OCI-LY1 (cell line): ENCODE results near the gene SBSN.

Experiments used
- H2AFZ ChIP-seq: fragments of 200-600 bp; sonication (generic), shearing (Covaris generic); 2 replicates; pipeline ENCODE4 v1.6.0; 2014; ENCODE audit warnings: antibody characterized with exemption, mild to moderate bottlenecking, low read length
- H3F3A ChIP-seq: fragments of 200-600 bp; sonication (generic), shearing (Covaris generic); 2 replicates; pipeline ENCODE4 v1.6.0; 2014; ENCODE audit warnings: mild to moderate bottlenecking, antibody characterized with exemption, low read length, moderate library complexity; ENCODE audit not compliant: insufficient read depth
- H3K27ac ChIP-seq: fragments of 200-600 bp; sonication (generic); 2 replicates; pipeline ENCODE4 v1.5.1; 2014; ENCODE audit warnings: low read length, mixed run types, mild to moderate bottlenecking, low read depth; ENCODE audit not compliant: poor library complexity, severe bottlenecking
- H3K27me3 ChIP-seq: fragments of 200-600 bp; sonication (generic); 2 replicates; pipeline ENCODE4 v1.6.0; 2014; ENCODE audit warnings: antibody characterized with exemption, mild to moderate bottlenecking, low read length, moderate library complexity; ENCODE audit not compliant: insufficient read depth
- H3K36me3 ChIP-seq: fragments of 200-600 bp; sonication (generic); 2 replicates; pipeline ENCODE4 v1.6.1; 2014; ENCODE audit warnings: mild to moderate bottlenecking, antibody characterized with exemption, low read length, moderate library complexity, mixed read lengths; ENCODE audit not compliant: insufficient read depth
- H3K4me1 ChIP-seq: fragments of 200-600 bp; sonication (generic); 2 replicates; pipeline ENCODE4 v1.5.1; 2014; ENCODE audit warnings: mild to moderate bottlenecking, low read length, moderate library complexity; ENCODE audit not compliant: insufficient read depth, severe bottlenecking
- H3K4me2 ChIP-seq: fragments of 200-600 bp; sonication (generic), shearing (Covaris generic); 2 replicates; pipeline ENCODE4 v1.6.1; 2014; ENCODE audit warnings: low read length
- H3K4me3 ChIP-seq: fragments of 200-600 bp; sonication (generic); 2 replicates; pipeline ENCODE4 v1.5.1; 2014; ENCODE audit warnings: low read length, low read depth, mild to moderate bottlenecking, mixed read lengths; ENCODE audit not compliant: poor library complexity, severe bottlenecking
- H3K79me2 ChIP-seq: fragments of 200-600 bp; shearing (Covaris generic); 2 replicates; pipeline ENCODE4 v1.6.1; 2016; ENCODE audit warnings: mixed run types, low read length, mixed read lengths; ENCODE audit not compliant: insufficient read depth
- H3K9ac ChIP-seq: fragments of 200-600 bp; sonication (generic), shearing (Covaris generic); 2 replicates; pipeline ENCODE4 v1.6.1; 2014; ENCODE audit warnings: mild to moderate bottlenecking, low read length, mixed read lengths
- H3K9me2 ChIP-seq: fragments of 200-600 bp; sonication (generic), shearing (Covaris generic); 2 replicates; pipeline ENCODE4 v1.6.1; 2014; ENCODE audit warnings: low read depth, mild to moderate bottlenecking, low read length, mixed read lengths
- H3K9me3 ChIP-seq: fragments of 200-600 bp; shearing (Covaris generic); 2 replicates; pipeline ENCODE4 v1.6.1; 2014; ENCODE audit warnings: low read length, mixed read lengths
- H4K20me1 ChIP-seq: fragments of 200-600 bp; sonication (generic), shearing (Covaris generic); 2 replicates; pipeline ENCODE4 v1.6.0; 2016; ENCODE audit warnings: mild to moderate bottlenecking, low read length; ENCODE audit not compliant: insufficient read depth
- EZH2 ChIP-seq: fragments of 200-600 bp; sonication (generic), shearing (Covaris generic); IDR thresholded peaks from 2 replicates; pipeline ENCODE4 v1.8.0; 2017; ENCODE audit warnings: borderline replicate concordance, mixed run types, mild to moderate bottlenecking, antibody characterized with exemption, low read length, moderate library complexity, mixed read lengths
- TF ChIP-seq, protein P1 (sequence below): fragments of 200-600 bp; sonication (generic), shearing (Covaris generic); IDR thresholded peaks from 2 replicates; pipeline ENCODE4 v1.5.1; 2017; ENCODE audit warnings: mild to moderate bottlenecking, antibody characterized with exemption, low read length, moderate library complexity, mixed read lengths

SBSN gene

DNA sequence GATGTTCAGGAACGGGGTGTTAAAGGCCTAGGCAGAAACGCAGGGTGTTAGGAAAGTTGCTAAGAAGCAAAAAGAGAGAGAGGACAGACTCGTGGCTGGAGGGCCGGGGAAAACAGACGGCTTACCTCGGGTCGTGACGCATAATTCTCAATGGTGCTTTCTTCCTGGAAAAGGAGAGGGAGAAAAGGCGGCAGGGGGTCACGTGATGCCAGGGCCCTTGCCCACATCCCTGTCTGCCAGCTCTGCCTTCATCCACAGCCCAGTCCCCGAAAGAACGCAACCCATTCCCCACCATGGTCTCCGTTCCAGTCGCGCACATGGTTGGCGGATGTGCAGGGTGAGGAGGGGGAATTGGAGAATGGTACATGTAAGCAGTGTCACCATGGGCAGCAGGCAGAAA, 39.4 kb downstream of the SBSN start:
- no peak overlapping the region for H3K9ac ChIP-seq
- H3K4me3 ChIP-seq: no peak overlapping the region
- peaks cover 10% of the 10 kb centered on the region; the same call in 1 of the 2 replicates for H3K27me3 ChIP-seq
- H3K36me3 ChIP-seq: no peaks in the 10 kb centered on the region
- no peak overlapping the region for H3K4me2 ChIP-seq
- peaks cover 8% of the 10 kb centered on the region for H3K4me1 ChIP-seq
- no peaks in the 10 kb centered on the region for H4K20me1 ChIP-seq
- no peaks in the 10 kb centered on the region for H3K79me2 ChIP-seq
- no peak overlapping the region for H3K27ac ChIP-seq
- H3K9me2 ChIP-seq: no peaks in the 10 kb centered on the region
- H2AFZ ChIP-seq: no peak overlapping the region
- no peaks in the 10 kb centered on the region for H3F3A ChIP-seq
- TF ChIP-seq, protein P1, sequence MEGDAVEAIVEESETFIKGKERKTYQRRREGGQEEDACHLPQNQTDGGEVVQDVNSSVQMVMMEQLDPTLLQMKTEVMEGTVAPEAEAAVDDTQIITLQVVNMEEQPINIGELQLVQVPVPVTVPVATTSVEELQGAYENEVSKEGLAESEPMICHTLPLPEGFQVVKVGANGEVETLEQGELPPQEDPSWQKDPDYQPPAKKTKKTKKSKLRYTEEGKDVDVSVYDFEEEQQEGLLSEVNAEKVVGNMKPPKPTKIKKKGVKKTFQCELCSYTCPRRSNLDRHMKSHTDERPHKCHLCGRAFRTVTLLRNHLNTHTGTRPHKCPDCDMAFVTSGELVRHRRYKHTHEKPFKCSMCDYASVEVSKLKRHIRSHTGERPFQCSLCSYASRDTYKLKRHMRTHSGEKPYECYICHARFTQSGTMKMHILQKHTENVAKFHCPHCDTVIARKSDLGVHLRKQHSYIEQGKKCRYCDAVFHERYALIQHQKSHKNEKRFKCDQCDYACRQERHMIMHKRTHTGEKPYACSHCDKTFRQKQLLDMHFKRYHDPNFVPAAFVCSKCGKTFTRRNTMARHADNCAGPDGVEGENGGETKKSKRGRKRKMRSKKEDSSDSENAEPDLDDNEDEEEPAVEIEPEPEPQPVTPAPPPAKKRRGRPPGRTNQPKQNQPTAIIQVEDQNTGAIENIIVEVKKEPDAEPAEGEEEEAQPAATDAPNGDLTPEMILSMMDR: no peak
- no peak for TF ChIP-seq EZH2
- H3K9me3 ChIP-seq: no peaks in the 10 kb centered on the region

DNA sequence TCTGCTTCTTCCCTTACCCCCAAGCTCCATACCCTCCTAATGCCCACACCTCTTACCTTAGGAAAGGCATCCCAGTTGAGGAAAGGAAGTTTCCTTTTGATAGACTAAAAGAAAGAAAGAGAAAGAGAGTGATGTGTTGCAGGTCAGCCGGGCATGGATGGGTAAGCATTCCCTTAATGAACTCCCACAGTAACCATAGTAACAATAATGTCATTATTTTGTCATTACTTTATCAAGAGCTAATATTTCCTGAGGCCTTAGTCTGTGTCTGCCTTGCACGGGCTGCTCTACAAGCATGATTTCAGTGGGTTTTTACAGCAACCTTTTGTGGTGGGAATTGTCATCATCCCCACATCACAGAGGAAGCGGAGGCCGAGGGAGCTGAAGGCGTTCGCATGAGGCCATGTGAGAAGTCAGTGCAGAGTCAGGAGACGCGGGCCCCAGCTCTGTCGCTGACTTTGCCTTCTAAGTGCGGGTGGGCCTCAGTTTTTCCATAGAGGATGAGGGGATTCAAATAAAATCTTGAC, 40.4 kb downstream of the SBSN start:
- Histone ChIP-seq H2AFZ (no peak overlapping the region), H4K20me1 (no peaks in the 10 kb centered on the region), H3K9ac (no peak overlapping the region), H3K9me3 (no peaks in the 10 kb centered on the region), H3F3A (no peaks in the 10 kb centered on the region), H3K4me3 (no peak overlapping the region), H3K27me3 (peaks cover 10% of the 10 kb centered on the region; the same call in 1 of the 2 replicates), H3K4me2 (no peak overlapping the region), H3K27ac (no peak overlapping the region), H3K36me3 (no peaks in the 10 kb centered on the region), H3K4me1 (peaks cover 8% of the 10 kb centered on the region), H3K9me2 (no peaks in the 10 kb centered on the region), H3K79me2 (no peaks in the 10 kb centered on the region)
- TF ChIP-seq, protein P1: no peak
- no peak for TF ChIP-seq EZH2

GRCh38 chr19:35486268-35486708, 41.8 kb downstream of the SBSN start:
- Histone ChIP-seq H3K27me3 (no peaks in the 10 kb centered on the region; the same call in 1 of the 2 replicates), H3K4me2 (no peak overlapping the region), H3K27ac (no peak overlapping the region), H3K9me3 (no peaks in the 10 kb centered on the region), H3K9me2 (no peaks in the 10 kb centered on the region), H3K36me3 (no peaks in the 10 kb centered on the region), H3F3A (no peaks in the 10 kb centered on the region), H2AFZ (no peak overlapping the region), H3K9ac (no peak overlapping the region), H3K79me2 (no peaks in the 10 kb centered on the region), H3K4me1 (peaks cover 8% of the 10 kb centered on the region), H3K4me3 (no peak overlapping the region), H4K20me1 (no peaks in the 10 kb centered on the region)
- no peak for TF ChIP-seq EZH2
- TF ChIP-seq, protein P1: no peak
